K562 (cell line): ENCODE data around the gene TTN. TPM values are rescaled to one million over a fixed set of nuclear protein-coding genes. Genes with fewer than 3 reads are reported as not detected.

Experiments used
- ATAC-seq: fragments of 200-7000 bp; cut with Tn5 transposase; 3 replicates; pipeline ENCODE4 v1.9.1; 2020; ENCODE audit warnings: moderate library complexity
- BruUV-seq: library from RNA; stranded (reverse); fragments of 400-500 nt; replicated peaks from 2 replicates; lab custom pipeline; 2021; lab: Mats Ljungman, UMichigan
- CTCF ChIA-PET: fragments of 300-600 bp; formaldehyde crosslinking; extraction: SDS; loops from one replicate; lab custom pipeline; 2021; ENCODE audit warnings: low intra/inter-chr PET ratio; lab: Yijun Ruan, JAX
- POLR2A ChIA-PET: fragments of 300-600, 350-650 bp; sonication (Branson Sonifier 250); formaldehyde crosslinking; extraction: SDS; loops from one replicate; lab custom pipeline; 2021; ENCODE audit warnings: antibody characterized with exemption, inconsistent platforms; lab: Yijun Ruan, JAX
- DNase-seq, 4 experiments: peaks; one replicate each; pipeline versions ENCODE4 v3.0.0 to v3.0.0-alpha.2; 2011 to 2018; ENCODE audit warnings: low spot score in 3 of 4, mixed read lengths in 3 of 4; ENCODE audit errors: extremely low read depth in 1 of 4
- FAIRE-seq: peaks from 2 replicates; lab custom pipeline; 2011; peaks lifted over from hg19 to GRCh38; lab: Jason Lieb, UNC
- H2AFZ ChIP-seq: 2 replicates; pipeline ENCODE4 v1.6.0; 2011; ENCODE audit warnings: low read depth, low read length, control low read depth, inconsistent platforms
- H3K27ac ChIP-seq: fragments of 200-600 bp; 3 replicates; pipeline ENCODE4 v1.8.0; 2011; ENCODE audit warnings: low read depth, mild to moderate bottlenecking, control low read depth, inconsistent platforms, low read length, moderate library complexity, mixed read lengths; ENCODE audit errors: extremely low read depth
- H3K27me3 ChIP-seq, 2 experiments: fragments of 300-600 bp in 1 of 2; 2 replicates in 1 of 2; 3 replicates in 1 of 2; pipeline versions ENCODE4 v1.6.0 to v1.8.0; 2011; ENCODE audit warnings: inconsistent platforms in 2 of 2, low read length in 2 of 2, mild to moderate bottlenecking in 1 of 2, mixed read lengths in 1 of 2, moderate library complexity in 1 of 2; ENCODE audit not compliant: control insufficient read depth in 2 of 2, insufficient read depth in 2 of 2
- H3K36me3 ChIP-seq: fragments of 300-600 bp; 3 replicates; pipeline ENCODE4 v1.8.0; 2011; ENCODE audit warnings: mild to moderate bottlenecking, low read length, inconsistent platforms; ENCODE audit not compliant: control insufficient read depth, insufficient read depth
- H3K4me1 ChIP-seq, 2 experiments: fragments of 200-600 bp in 1 of 2; replicated peaks in 1 of 2; 2 replicates in 1 of 2; 3 replicates in 1 of 2; pipeline versions ENCODE4 v1.5.1 to v1.8.0; 2011; ENCODE audit warnings: inconsistent platforms in 2 of 2, low read length in 2 of 2, mild to moderate bottlenecking in 1 of 2, mixed read lengths in 1 of 2, moderate library complexity in 1 of 2; ENCODE audit not compliant: control insufficient read depth in 2 of 2, insufficient read depth in 2 of 2
- H3K4me2 ChIP-seq: 2 replicates; pipeline ENCODE4 v1.6.1; 2011; ENCODE audit warnings: low read length, control low read depth, inconsistent platforms, mixed read lengths; ENCODE audit not compliant: insufficient read depth
- H3K4me3 ChIP-seq: fragments of 200-600 bp; sonication (generic), shearing (Covaris generic); 2 replicates; pipeline ENCODE4 v1.5.1; 2016; ENCODE audit warnings: control low read depth, inconsistent platforms
- H3K79me2 ChIP-seq: fragments of 200-600 bp; 3 replicates; pipeline ENCODE4 v1.8.0; 2011; ENCODE audit warnings: low read length, inconsistent platforms; ENCODE audit not compliant: control insufficient read depth, insufficient read depth
- H3K9ac ChIP-seq, 2 experiments: 2 replicates each; pipeline versions ENCODE4 v1.6.0 to v1.6.1; 2011; ENCODE audit warnings: low read depth in 2 of 2, low read length in 2 of 2, control low read depth in 1 of 2, inconsistent platforms in 1 of 2, mild to moderate bottlenecking in 1 of 2, mixed read lengths in 1 of 2; ENCODE audit not compliant: insufficient read depth in 1 of 2
- H3K9me1 ChIP-seq: one replicate; pipeline ENCODE4 v1.6.0; 2011; ENCODE audit warnings: inconsistent platforms, mild to moderate bottlenecking, low read length, moderate library complexity; ENCODE audit not compliant: control insufficient read depth, insufficient read depth
- H3K9me3 ChIP-seq: replicated peaks from 2 replicates; pipeline ENCODE4 v1.5.1; 2011; ENCODE audit warnings: low read depth, low read length, inconsistent platforms; ENCODE audit not compliant: control insufficient read depth, insufficient read depth
- H4K20me1 ChIP-seq: replicated peaks from 2 replicates; pipeline ENCODE4 v1.6.1; 2011; ENCODE audit warnings: low read length, inconsistent platforms, mixed read lengths; ENCODE audit not compliant: control insufficient read depth, insufficient read depth
- CEBPZ ChIP-seq: fragments of 150-350 bp; IDR thresholded peaks from 2 replicates; pipeline ENCODE4 v1.6.1; 2014; ENCODE audit warnings: low read depth, mild to moderate bottlenecking, low read length, borderline replicate concordance
- E2F3 ChIP-seq: fragments of 250-450 bp; sonication (Bioruptor Pico); IDR thresholded peaks from 2 replicates; pipeline ENCODE4 v1.4.0; 2020; ENCODE audit warnings: mild to moderate bottlenecking
- HOXB6 ChIP-seq: fragments of 250-450 bp; sonication (Bioruptor Pico); IDR thresholded peaks from 2 replicates; pipeline ENCODE4 v1.5.1; 2022; ENCODE audit warnings: mild to moderate bottlenecking, borderline replicate concordance
- ILF3 ChIP-seq: fragments of 450-650 bp; IDR thresholded peaks from 2 replicates; pipeline ENCODE4 v1.6.1; 2018; ENCODE audit warnings: antibody characterized with exemption, mild to moderate bottlenecking, moderate library complexity, borderline replicate concordance
- L3MBTL2 ChIP-seq: fragments of 450-650 bp; IDR thresholded peaks from 2 replicates; pipeline ENCODE4 v1.6.1; 2016; ENCODE audit warnings: mild to moderate bottlenecking, moderate library complexity
- PHB2 ChIP-seq: fragments of 450-650 bp; IDR thresholded peaks from 2 replicates; pipeline ENCODE4 v1.6.1; 2017; ENCODE audit warnings: low read depth
- SLC30A9 ChIP-seq: fragments of 250-450 bp; sonication (Bioruptor Pico); IDR thresholded peaks from 2 replicates; pipeline ENCODE4 v1.8.0; 2022; ENCODE audit warnings: mild to moderate bottlenecking, moderate library complexity
- THRAP3 ChIP-seq: fragments of 450-650 bp; IDR thresholded peaks from 2 replicates; pipeline ENCODE4 v1.6.1; 2016; ENCODE audit warnings: mild to moderate bottlenecking, inconsistent platforms, borderline replicate concordance
- ZBTB17 ChIP-seq: fragments of 450-650 bp; formaldehyde crosslinking; IDR thresholded peaks from 2 replicates; pipeline ENCODE4 v1.4.0; 2020; ENCODE audit warnings: mild to moderate bottlenecking
- ZC3H4 ChIP-seq: sonication (generic); formaldehyde crosslinking; IDR thresholded peaks from 2 replicates; pipeline ENCODE4 v1.9.0; 2021; ENCODE audit warnings: missing genetic modification reagents, borderline replicate concordance
- ZFP91 ChIP-seq: sonication (generic); formaldehyde crosslinking; IDR thresholded peaks from 2 replicates; pipeline ENCODE4 v1.8.0; 2022; ENCODE audit warnings: mild to moderate bottlenecking, missing genetic modification reagents
- ZNF316 ChIP-seq: fragments of 450-650 bp; IDR thresholded peaks from 2 replicates; pipeline ENCODE4 v1.6.1; 2016
- ZNF444 ChIP-seq: fragments of 250-450 bp; sonication (Bioruptor Pico); IDR thresholded peaks from 2 replicates; pipeline ENCODE4 v1.4.0; 2020; ENCODE audit warnings: mild to moderate bottlenecking, moderate library complexity
- ZNF76 ChIP-seq: fragments of 250-450 bp; sonication (Bioruptor Pico); IDR thresholded peaks from 2 replicates; pipeline ENCODE4 v1.4.0; 2020; ENCODE audit warnings: mild to moderate bottlenecking, moderate library complexity, borderline replicate concordance
- ZZZ3 ChIP-seq: fragments of 450-650 bp; IDR thresholded peaks from 2 replicates; pipeline ENCODE4 v1.6.1; 2016; ENCODE audit warnings: antibody characterized with exemption, mild to moderate bottlenecking, moderate library complexity
- WGBS: fragments of 100-300 bp; shearing (Covaris generic); methylation state at CpG from one replicate; pipeline ENCODE4 v1.1.6; 2016; ENCODE audit warnings: low coverage, mixed read lengths; ENCODE audit not compliant: insufficient coverage; ENCODE audit errors: missing lambda C conversion rate; 5-methylcytosine and 5-hydroxymethylcytosine counted together
- in situ Hi-C: fragments of 300-500 bp; cut with MboI; formaldehyde crosslinking; loops from 4 replicates; pipeline ENCODE4 v1.15.0; 2018; ENCODE audit warnings: inconsistent platforms, mixed read lengths
- intact Hi-C: fragments of 100-400 bp; cut with micrococcal nuclease; formaldehyde crosslinking; loops from 2 replicates; pipeline ENCODE4 v1.14.2; 2022
- polyA plus RNA-seq, 8 experiments: library from polyadenylated mRNA; depleted of rRNA in 4 of 8; stranded (reverse) in 5 of 8; unstranded in 3 of 8; fragments of >200 nt; fragmentation: Nextera tagmentation in 2 of 8; fragmentation: Illumina TruSeq in 1 of 8; extraction: Ambion mirVana in 2 of 8; extraction: Trizol in 1 of 8; gene quantifications; 2 replicates each; pipeline versions ENCODE4 v1.2.1 to v1.2.3, GENCODE V29; 2011 to 2014; ENCODE audit warnings: inconsistent platforms in 1 of 8, missing spikeins in 1 of 8
- total RNA-seq, 7 experiments: library from RNA; depleted of rRNA in 6 of 7; stranded (reverse); fragments of >200 nt in 6 of 7; fragmentation: Illumina TruSeq in 2 of 7; extraction: Trizol in 2 of 7; gene quantifications; 2 replicates each; pipeline versions ENCODE4 v1.2.1 to v1.2.3, GENCODE V29; 2011 to 2021; ENCODE audit warnings: low replicate concordance in 1 of 7
- TF ChIP-seq, protein P1 (sequence below): fragments of 450-650 bp; formaldehyde crosslinking; IDR thresholded peaks from 2 replicates; pipeline ENCODE4 v1.4.0; 2020; ENCODE audit warnings: mild to moderate bottlenecking, moderate library complexity

TTN gene
- total and polyA plus RNA-seq, 9 of the 15 experiments (the other 6 are each of a cell fraction or from before 2014, with no cell fraction given), result under 0.01 to 0.20 (median 0.04) TPM; not detected in 1

DNA sequence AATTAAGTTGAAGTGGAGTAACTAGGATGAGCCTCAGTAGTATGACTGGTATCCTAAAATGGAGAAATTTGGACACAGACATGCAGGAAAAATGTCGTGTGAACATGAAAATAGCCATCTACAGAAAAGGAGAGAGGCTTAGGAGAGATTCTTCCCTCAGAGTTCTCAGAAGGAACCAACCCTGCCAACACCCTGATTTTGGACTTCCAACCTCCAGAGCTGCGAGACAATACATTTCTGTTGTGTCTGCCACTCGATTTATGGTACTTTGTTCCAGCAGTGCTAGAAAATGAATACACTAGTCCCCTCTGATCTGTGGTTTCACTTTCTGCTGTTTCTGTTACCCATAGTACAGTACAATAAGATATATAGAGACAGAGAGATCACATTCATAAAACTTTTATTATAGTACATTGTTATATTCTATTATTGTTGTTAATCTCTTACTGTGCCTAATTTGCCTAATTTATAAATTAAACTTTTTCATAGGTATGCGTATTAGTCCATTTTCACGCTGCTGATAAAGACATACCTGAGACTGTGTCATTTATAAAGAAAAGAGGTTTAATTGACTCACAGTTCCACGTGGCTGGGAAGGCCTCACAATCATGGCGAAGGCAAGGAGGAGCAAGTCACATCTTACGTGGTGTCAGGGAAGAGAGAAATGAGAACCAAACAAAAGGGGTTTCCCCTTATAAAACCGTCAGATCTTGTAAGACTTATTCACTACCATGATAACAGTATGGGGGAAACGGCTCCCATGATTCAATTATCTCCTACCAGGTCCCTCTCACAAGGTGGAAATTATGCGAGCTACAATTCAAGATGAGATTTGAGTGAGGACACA is 285.7 kb downstream of the TTN start:
- no peak overlapping the region for H3K27ac ChIP-seq
- H4K20me1 ChIP-seq, result no peaks in the 10 kb centered on the region
- no peaks in the 10 kb centered on the region for H3K9me1 ChIP-seq
- POLR2A ChIA-PET, result interaction anchor here (0.6 to 2.2 kb wide), 3 partner anchors 15 to 24 kb away, joined by 3 to 14 read pairs (median 3); no protein-coding TSS in a partner anchor
- H3K79me2 ChIP-seq, result peaks cover 26% of the 10 kb centered on the region
- H3K4me2 ChIP-seq, result no peak overlapping the region
- no peak overlapping the region for H3K9ac ChIP-seq
- peaks cover 0 to 2% of the 10 kb centered on the region in 2 experiments; a peak in 1 of 5 replicates for H3K4me1 ChIP-seq
- no peak for ATAC-seq
- intact Hi-C loops (loop anchor here (5.0 kb wide), 1 partner anchor 119 kb away; no protein-coding TSS in a partner anchor), in situ Hi-C loops (no loop called here)
- FAIRE-seq, result no peak
- no peaks in the 10 kb centered on the region for H3K36me3 ChIP-seq
- no peaks in the 10 kb centered on the region; the same call in 1 of the 2 replicates for H3K9me3 ChIP-seq
- no TSS peak for BruUV-seq
- no peak overlapping the region for H3K4me3 ChIP-seq
- H3K27me3 ChIP-seq, result no peaks in the 10 kb centered on the region
- CTCF ChIA-PET, result no interaction called here
- no peak for DNase-seq
- WGBS, result 81% methylated on average over 11 of the region's 11 CpGs
- no peak overlapping the region for H2AFZ ChIP-seq
- TF ChIP-seq ZBTB17 (CRISPR knock-in tag) (no peak), ZFP91 (CRISPR knock-in tag) (no peak), ZC3H4 (CRISPR knock-in tag) (no peak), SLC30A9 (CRISPR knock-in tag) (no peak), HOXB6 (CRISPR knock-in tag) (no peak), PHB2 (no peak), ZNF316 (no peak), L3MBTL2 (no peak), E2F3 (CRISPR knock-in tag) (no peak), ILF3 (no peak), THRAP3 (no peak), ZZZ3 (no peak), ZNF444 (no peak), CEBPZ (no peak), ZNF76 (CRISPR knock-in tag) (no peak)
- TF ChIP-seq, protein P1, sequence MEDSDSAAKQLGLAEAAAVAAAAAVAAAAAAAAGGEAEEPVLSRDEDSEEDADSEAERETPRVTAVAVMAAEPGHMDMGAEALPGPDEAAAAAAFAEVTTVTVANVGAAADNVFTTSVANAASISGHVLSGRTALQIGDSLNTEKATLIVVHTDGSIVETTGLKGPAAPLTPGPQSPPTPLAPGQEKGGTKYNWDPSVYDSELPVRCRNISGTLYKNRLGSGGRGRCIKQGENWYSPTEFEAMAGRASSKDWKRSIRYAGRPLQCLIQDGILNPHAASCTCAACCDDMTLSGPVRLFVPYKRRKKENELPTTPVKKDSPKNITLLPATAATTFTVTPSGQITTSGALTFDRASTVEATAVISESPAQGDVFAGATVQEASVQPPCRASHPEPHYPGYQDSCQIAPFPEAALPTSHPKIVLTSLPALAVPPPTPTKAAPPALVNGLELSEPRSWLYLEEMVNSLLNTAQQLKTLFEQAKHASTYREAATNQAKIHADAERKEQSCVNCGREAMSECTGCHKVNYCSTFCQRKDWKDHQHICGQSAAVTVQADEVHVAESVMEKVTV, result no peak
